T-cell (primary cell): ENCODE data around the gene INPP5D. TPM values are rescaled to one million over a fixed set of nuclear protein-coding genes. Genes with fewer than 3 reads are reported as not detected.
A peak's percentile ranks its signal among the peaks of the same experiment; 100 is the strongest.

ENCODE experiments used
- ATAC-seq, 4 experiments: fragments of 200-7000 bp in 3 of 4; fragments of 150-1000 bp in 1 of 4; cut with Tn5 transposase; replicated peaks in 1 of 4; 1 replicate in 3 of 4; 2 replicates in 1 of 4; pipeline ENCODE4 v1.10.0; 2021; ENCODE audit warnings: moderate library complexity in 3 of 4, mild to moderate bottlenecking in 2 of 4, moderate number of reproducible peaks in 1 of 4
- CTCF ChIA-PET, 2 donors: fragments of 300-600 bp; sonication (Branson Sonifier 250); formaldehyde crosslinking; loops; one replicate each; lab custom pipeline; 2022; ENCODE audit warnings: antibody characterized with exemption in 2 of 2; lab: Charles Lee
- POLR2A ChIA-PET, 2 donors: fragments of 300-600 bp; sonication (Branson Sonifier 250); formaldehyde crosslinking; loops; one replicate each; lab custom pipeline; 2022; ENCODE audit warnings: antibody characterized with exemption in 2 of 2; lab: Charles Lee
- DNase-seq, 35 experiments: peaks; one replicate each; pipeline versions ENCODE4 v3.0.0 to v3.0.0-alpha.2; 2013 to 2023
- H3K27ac ChIP-seq: one replicate; pipeline ENCODE4 v1.5.1; 2013; ENCODE audit warnings: low read length
- H3K27me3 ChIP-seq, 2 experiments: replicated peaks in 1 of 2; 1 replicate in 1 of 2; 2 replicates in 1 of 2; pipeline versions ENCODE4 v1.6.1 to v1.7.0; 2013; ENCODE audit warnings: low read length in 1 of 2, mixed read lengths in 1 of 2; ENCODE audit not compliant: control insufficient read depth in 2 of 2, insufficient read depth in 2 of 2; ENCODE audit errors: extremely low read depth in 1 of 2
- H3K36me3 ChIP-seq, 2 donors: 1 replicate in 1 of 2; 2 replicates in 1 of 2; pipeline versions ENCODE4 v1.6.1 to v1.7.0; 2013; ENCODE audit warnings: low read length in 1 of 2; ENCODE audit not compliant: control insufficient read depth in 2 of 2, insufficient read depth in 1 of 2; ENCODE audit errors: extremely low read depth in 1 of 2
- H3K4me1 ChIP-seq, 2 experiments: 1 replicate in 1 of 2; 2 replicates in 1 of 2; pipeline versions ENCODE4 v1.6.1 to v1.7.0; 2013; ENCODE audit warnings: low read length in 2 of 2, mixed read lengths in 1 of 2; ENCODE audit not compliant: insufficient read depth in 2 of 2, control insufficient read depth in 1 of 2; ENCODE audit errors: extremely low read depth in 1 of 2
- H3K4me3 ChIP-seq, 2 donors: 1 replicate in 1 of 2; 2 replicates in 1 of 2; pipeline versions ENCODE4 v1.5.1 to v1.7.0; 2013; ENCODE audit warnings: mild to moderate bottlenecking in 2 of 2, low read length in 1 of 2, moderate library complexity in 1 of 2; ENCODE audit not compliant: control insufficient read depth in 1 of 2; ENCODE audit errors: extremely low read depth in 1 of 2
- H3K9me3 ChIP-seq: 2 replicates; pipeline ENCODE4 v1.7.0; 2013
- H3K27ac Mint-ChIP-seq, 2 donors: one replicate each; pipeline ENCODE4 v1.8.0; 2020 to 2021; ENCODE audit warnings: mild to moderate bottlenecking in 2 of 2, mixed read lengths in 2 of 2
- H3K27me3 Mint-ChIP-seq, 2 donors: one replicate each; pipeline ENCODE4 v1.8.0; 2021 to 2022; ENCODE audit warnings: mixed read lengths in 2 of 2
- H3K36me3 Mint-ChIP-seq: one replicate; pipeline ENCODE4 v1.8.0; 2021; ENCODE audit warnings: mixed read lengths
- H3K4me1 Mint-ChIP-seq, 3 donors: one replicate each; pipeline ENCODE4 v1.8.0; 2020 to 2022; ENCODE audit warnings: mixed read lengths in 3 of 3, mild to moderate bottlenecking in 1 of 3
- H3K4me3 Mint-ChIP-seq, 3 donors: one replicate each; pipeline ENCODE4 v1.8.0; 2020 to 2022; ENCODE audit warnings: mild to moderate bottlenecking in 3 of 3, mixed read lengths in 3 of 3, moderate library complexity in 3 of 3
- H3K9me3 Mint-ChIP-seq, 3 donors: one replicate each; pipeline ENCODE4 v1.8.0; 2020 to 2022; ENCODE audit warnings: mixed read lengths in 3 of 3
- WGBS: methylation state at CpG from one replicate; pipeline ENCODE4 v1.1.5; 2013; ENCODE audit warnings: missing lambda C conversion rate; ENCODE audit not compliant: insufficient coverage; 5-methylcytosine and 5-hydroxymethylcytosine counted together
- total RNA-seq, 35 experiments: library from RNA in 6 of 35; stranded (reverse) in 6 of 35; fragments of 120-200 nt in 1 of 35; gene quantifications; one replicate each; pipeline versions ENCODE4 v1.2.1 to v1.2.4 and lab custom pipeline; 2013 to 2026

The INPP5D gene
- total RNA-seq, 5 donors from 2014 or later (not counting 1 experiment from before 2014, with no cell fraction given): 108 to 216 (median 135) TPM

DNA sequence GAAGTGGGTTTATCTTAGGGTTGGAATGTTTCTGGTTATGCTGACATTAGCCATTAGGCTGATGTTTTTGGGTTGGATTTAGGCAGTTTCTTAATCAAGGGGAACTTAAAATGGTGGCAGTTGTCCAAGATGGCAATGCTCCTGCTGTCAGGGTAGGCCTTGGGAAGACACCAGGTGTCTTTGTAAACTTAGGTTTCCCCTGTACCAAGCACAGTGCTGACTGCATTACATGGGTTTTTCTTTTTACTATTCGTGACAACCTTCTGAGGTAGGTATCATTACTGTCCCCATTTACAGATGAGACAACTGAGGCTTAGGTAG is 190.8 kb downstream of the INPP5D start:
- Mint-ChIP-seq H3K36me3 (peaks cover 21% of the 10 kb centered on the region), H3K9me3 (no peaks in the 10 kb centered on the region), H3K27ac (peak overlapping the region; percentile 94 to 97), H3K4me3 (peak overlapping the region; percentile 87 to 92 (median 92)), H3K27me3 (no peaks in the 10 kb centered on the region), H3K4me1 (peaks cover 70 to 78% (median 78%) of the 10 kb centered on the region in 3 donors)
- Histone ChIP-seq H3K27me3 (no peaks in the 10 kb centered on the region), H3K4me1 (peaks cover 43 to 58% of the 10 kb centered on the region in 2 experiments), H3K4me3 (peak overlapping the region in 1 of 2 donors; percentile 94), H3K36me3 (peaks cover 3 to 22% of the 10 kb centered on the region in 2 donors), H3K27ac (peak overlapping the region; percentile 85), H3K9me3 (no peaks in the 10 kb centered on the region)
- POLR2A ChIA-PET: interaction anchor here (0.6 to 3.5 kb wide), 4 partner anchors 17 to 493 kb away, joined by 3 to 18 read pairs (median 4); no protein-coding TSS in a partner anchor
- ATAC-seq (peak in 2 of 4 experiments; percentile 6 to 14), DNase-seq (no peak)
- CTCF ChIA-PET: interaction anchor here in 1 of 2 donors (1.0 to 2.5 kb wide), 7 partner anchors 10 to 222 kb away, joined by 3 to 13 read pairs (median 4); partner anchors contain the start of gene INPP5D
- no CpG with 5 or more reads among the region's 1 CpG for WGBS

DNA sequence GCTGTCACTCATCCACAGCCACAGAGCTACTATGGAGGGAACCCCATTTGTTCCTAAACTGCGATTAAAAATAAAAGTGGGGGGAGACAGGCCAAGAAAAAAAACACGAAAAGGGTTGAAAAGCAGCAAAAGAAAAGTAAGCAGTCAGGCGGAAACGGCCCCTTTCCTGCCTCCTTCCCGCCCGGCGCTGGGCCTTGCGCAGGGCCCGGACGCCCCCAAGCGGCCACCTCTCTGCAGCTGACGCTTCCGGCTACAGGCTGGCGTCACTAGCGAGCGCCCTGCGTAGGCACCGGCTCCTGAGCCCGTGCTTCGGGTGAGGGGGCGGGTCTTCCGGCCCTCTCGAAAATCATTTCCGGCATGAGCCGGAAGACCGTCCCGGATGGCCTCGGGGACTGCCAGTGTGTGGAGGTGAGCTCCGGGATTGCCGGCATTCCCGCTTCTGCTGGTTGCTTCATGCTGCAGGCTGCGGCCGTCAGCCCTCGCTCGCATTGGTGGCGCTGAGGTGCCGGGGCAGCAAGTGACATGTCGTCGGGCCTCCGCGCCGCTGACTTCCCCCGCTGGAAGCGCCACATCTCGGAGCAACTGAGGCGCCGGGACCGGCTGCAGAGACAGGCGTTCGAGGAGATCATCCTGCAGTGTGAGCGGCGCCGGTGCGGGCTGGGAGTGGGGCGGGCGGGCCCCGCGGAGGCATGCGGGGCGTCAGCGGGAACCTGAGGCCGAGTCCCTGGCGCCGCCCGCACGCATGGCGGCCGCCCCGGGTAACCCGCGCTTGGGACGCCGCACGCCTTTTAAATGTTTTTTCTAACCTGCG is 191.4 kb downstream of the INPP5D start, which contains the start of gene ATG16L1:
TSS of gene ATG16L1 (plus strand) at position 368 of the 811 bp plus-strand sequence. CDS start at position 523, 155 bp downstream.
- ATAC-seq: peak; percentile 91 to 96 (median 92)
- Mint-ChIP-seq H3K9me3 (no peaks in the 10 kb centered on the region), H3K4me1 (peaks cover 71 to 77% (median 76%) of the 10 kb centered on the region in 3 donors), H3K27me3 (no peaks in the 10 kb centered on the region), H3K27ac (peak within 1 kb of the TSS; percentile 94 to 97), H3K36me3 (peaks cover 24% of the 10 kb centered on the region), H3K4me3 (peak within 1 kb of the TSS; percentile 87 to 92 (median 92))
- ChIA-PET CTCF (interaction anchor here (0.7 to 2.5 kb wide), 9 partner anchors 10 to 223 kb away, joined by 3 to 13 read pairs (median 3); partner anchors contain the start of gene INPP5D (in 1 of the 2)), POLR2A (interaction anchor here (0.6 to 3.5 kb wide), 3 partner anchors 16 to 494 kb away, joined by 3 to 18 read pairs (median 4); no protein-coding TSS in a partner anchor)
- H3K4me1 ChIP-seq: peaks cover 43 to 58% of the 10 kb centered on the region in 2 experiments
- peaks cover 3 to 28% of the 10 kb centered on the region in 2 donors for H3K36me3 ChIP-seq
- H3K27ac ChIP-seq: peak within 1 kb of the TSS; percentile 85
- H3K4me3 ChIP-seq: peak within 1 kb of the TSS; percentile 94 to 97
- peak; percentile 86 to 98 (median 95) for DNase-seq
- no peaks in the 10 kb centered on the region for H3K9me3 ChIP-seq
- no peaks in the 10 kb centered on the region for H3K27me3 ChIP-seq
- under 1% methylated on average over 60 of the region's 75 CpGs for WGBS

DNA sequence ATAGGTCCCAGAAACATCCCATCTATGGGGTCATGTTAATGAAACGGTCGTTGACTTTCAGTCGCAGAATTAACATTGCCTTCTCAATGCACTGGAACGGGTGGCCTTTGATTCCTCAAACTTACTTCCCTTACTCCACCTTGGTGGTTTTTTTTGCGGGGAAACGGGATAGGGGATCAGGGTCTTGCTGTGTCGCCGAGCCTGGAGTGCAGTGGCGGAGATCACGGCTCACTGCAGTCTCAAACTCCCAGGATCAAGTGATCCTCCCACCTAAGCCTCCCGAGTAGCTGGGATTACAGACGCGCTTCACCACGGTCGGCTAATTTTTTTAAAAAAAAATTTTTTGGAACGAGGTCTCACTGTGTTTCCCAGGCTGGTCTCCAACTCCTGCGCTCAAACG is 192.1 kb downstream of the INPP5D start:
- Histone ChIP-seq H3K9me3 (no peaks in the 10 kb centered on the region), H3K27me3 (no peaks in the 10 kb centered on the region), H3K27ac (peak overlapping the region; percentile 30), H3K4me1 (peaks cover 40 to 56% of the 10 kb centered on the region in 2 experiments), H3K36me3 (peaks cover 3 to 35% of the 10 kb centered on the region in 2 donors), H3K4me3 (peak overlapping the region; percentile 94 to 97)
- Mint-ChIP-seq H3K9me3 (no peaks in the 10 kb centered on the region), H3K4me3 (peak overlapping the region; percentile 87 to 92 (median 92)), H3K36me3 (peaks cover 24% of the 10 kb centered on the region), H3K27ac (peak overlapping the region; percentile 64 to 84), H3K27me3 (no peaks in the 10 kb centered on the region), H3K4me1 (peaks cover 70 to 75% (median 71%) of the 10 kb centered on the region in 3 donors)
- ATAC-seq: no peak
- POLR2A ChIA-PET: interaction anchor here in 1 of 2 donors (0.6 to 3.5 kb wide), 2 partner anchors 15 to 217 kb away, joined by 3 to 18 read pairs; no protein-coding TSS in a partner anchor
- DNase-seq: no peak
- CTCF ChIA-PET: interaction anchor here in 1 of 2 donors (1.5 to 2.5 kb wide), 3 partner anchors 16 to 192 kb away, joined by 4 to 13 read pairs (median 7); partner anchors contain the start of gene INPP5D
- WGBS: 2% methylated on average over 8 of the region's 18 CpGs

DNA sequence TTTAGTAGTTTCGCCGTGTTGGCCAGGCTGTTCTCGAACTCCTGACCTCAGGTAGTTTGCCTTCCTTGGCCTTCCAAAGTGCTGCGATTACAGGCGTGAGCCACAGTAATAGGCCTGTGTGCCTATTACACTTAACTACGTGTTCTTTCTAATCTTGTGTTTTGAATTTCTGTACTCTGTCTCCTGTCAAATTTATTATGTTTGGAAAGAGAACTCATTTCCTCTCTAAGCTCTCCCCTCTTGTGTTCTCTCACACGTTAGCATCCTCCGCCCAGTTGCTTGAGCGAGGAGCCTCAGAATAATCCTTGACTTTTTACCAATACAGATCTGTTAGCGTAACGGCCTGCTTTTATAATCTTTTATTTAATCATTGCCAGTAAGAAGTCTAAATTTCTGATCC is 195.0 kb downstream of the INPP5D start:
- Histone ChIP-seq H3K36me3 (peaks cover 5 to 63% of the 10 kb centered on the region in 2 donors), H3K4me3 (no peak overlapping the region), H3K27me3 (no peaks in the 10 kb centered on the region), H3K4me1 (peaks cover 26 to 46% of the 10 kb centered on the region in 2 experiments), H3K27ac (no peak overlapping the region), H3K9me3 (no peaks in the 10 kb centered on the region)
- Mint-ChIP-seq H3K27ac (peak overlapping the region; percentile 37 to 40), H3K4me1 (peaks cover 68 to 79% (median 77%) of the 10 kb centered on the region in 3 donors), H3K36me3 (peaks cover 44% of the 10 kb centered on the region), H3K4me3 (peak overlapping the region; percentile 10 to 68 (median 41)), H3K27me3 (no peaks in the 10 kb centered on the region), H3K9me3 (no peaks in the 10 kb centered on the region)
- DNase-seq (no peak), ATAC-seq (no peak)
- 98% methylated on average over 5 of the region's 11 CpGs for WGBS
- POLR2A ChIA-PET: interaction anchor here in 1 of 2 donors (1.4 kb wide), 1 partner anchor 10 kb away, joined by 4 read pairs; no protein-coding TSS in a partner anchor
- CTCF ChIA-PET: interaction anchor here in 1 of 2 donors (0.9 kb wide), 1 partner anchor 13 kb away, joined by 4 read pairs; no protein-coding TSS in a partner anchor

DNA sequence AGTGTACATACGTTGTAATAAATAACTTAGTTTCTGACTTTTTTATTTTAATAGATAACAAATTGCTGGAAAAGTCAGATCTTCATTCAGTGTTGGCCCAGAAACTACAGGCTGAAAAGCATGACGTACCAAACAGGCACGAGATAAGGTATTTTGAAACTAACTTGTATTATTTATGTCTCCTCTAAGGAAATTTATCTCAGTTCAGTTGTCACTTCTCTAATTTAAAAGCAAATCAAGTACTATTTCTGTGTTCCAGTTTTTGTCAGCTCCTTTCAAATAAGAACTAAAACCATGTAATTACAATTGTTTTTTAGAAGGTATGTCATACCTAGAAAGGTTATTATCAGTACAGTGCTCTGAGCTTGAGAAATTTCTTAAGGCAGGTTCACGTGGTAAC is 195.9 kb downstream of the INPP5D start:
- peaks cover 23 to 45% of the 10 kb centered on the region in 2 experiments for H3K4me1 ChIP-seq
- peak overlapping the region in 1 of 3 donors; percentile 68 for H3K4me3 Mint-ChIP-seq
- peak overlapping the region in 1 of 2 donors; percentile 15 for H3K27ac Mint-ChIP-seq

More for the DNA sequence above, 195.9 kb downstream of the INPP5D start:
- ChIA-PET CTCF (interaction anchor here in 1 of 2 donors (0.7 kb wide), 1 partner anchor 33 kb away, joined by 3 read pairs; no protein-coding TSS in a partner anchor), POLR2A (interaction anchor here in 1 of 2 donors (1.0 kb wide), 1 partner anchor 9 kb away, joined by 3 read pairs; no protein-coding TSS in a partner anchor)
- peaks cover 5 to 72% of the 10 kb centered on the region in 2 donors for H3K36me3 ChIP-seq
- no peak for DNase-seq
- H3K27me3 ChIP-seq: no peaks in the 10 kb centered on the region
- Mint-ChIP-seq H3K36me3 (peaks cover 51% of the 10 kb centered on the region), H3K4me1 (peaks cover 67 to 78% (median 76%) of the 10 kb centered on the region in 3 donors), H3K9me3 (no peaks in the 10 kb centered on the region), H3K27me3 (no peaks in the 10 kb centered on the region)
- H3K9me3 ChIP-seq: no peaks in the 10 kb centered on the region
- WGBS: no CpG with 5 or more reads among the region's 4 CpGs
- H3K4me3 ChIP-seq: no peak overlapping the region
- no peak overlapping the region for H3K27ac ChIP-seq
- no peak for ATAC-seq
